Endometrial microvascular endothelial cells (primary cell): ENCODE data around the gene SMCR8. TPM values are rescaled to one million over a fixed set of nuclear protein-coding genes. Genes with fewer than 3 reads are reported as not detected.
"Not testable (repeated sequence)": the region's sequence is repeated elsewhere in the genome, so short reads cannot be mapped to it uniquely, and the experiment has no call there.

Source experiments
- in situ Hi-C: cut with HindIII; loops from 2 replicates; pipeline ENCODE4 v1.10.0; 2017; ENCODE audit warnings: low sequenced_read_pairs, low pct_unique_long_range_greater_than_20kb; ENCODE audit errors: inconsistent ontology term
- total RNA-seq: library from RNA; depleted of rRNA; stranded (reverse); fragments of >200 nt; gene quantifications from one replicate; pipeline ENCODE4 v1.2.3, GENCODE V29; 2015; ENCODE audit errors: inconsistent ontology term

SMCR8 gene
- total RNA-seq, 1 donor from 2014 or later, result 14.3 TPM

DNA sequence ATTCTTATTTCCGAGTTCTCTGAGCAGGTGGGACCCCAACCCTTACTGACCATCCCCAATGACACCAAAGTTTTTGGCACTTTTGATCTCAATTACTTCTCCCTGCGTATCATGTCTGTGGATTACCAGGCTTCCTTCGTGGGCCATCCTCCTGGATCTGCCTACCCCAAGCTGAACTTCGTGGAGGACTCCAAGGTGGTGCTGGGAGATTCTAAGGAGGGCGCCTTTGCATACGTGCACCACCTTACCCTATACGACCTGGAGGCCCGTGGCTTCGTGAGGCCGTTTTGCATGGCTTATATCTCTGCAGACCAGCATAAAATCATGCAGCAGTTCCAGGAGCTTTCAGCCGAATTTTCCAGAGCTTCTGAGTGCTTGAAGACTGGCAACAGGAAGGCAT, 868 bp downstream of the SMCR8 start:
- in situ Hi-C loops, result no loop called here

DNA sequence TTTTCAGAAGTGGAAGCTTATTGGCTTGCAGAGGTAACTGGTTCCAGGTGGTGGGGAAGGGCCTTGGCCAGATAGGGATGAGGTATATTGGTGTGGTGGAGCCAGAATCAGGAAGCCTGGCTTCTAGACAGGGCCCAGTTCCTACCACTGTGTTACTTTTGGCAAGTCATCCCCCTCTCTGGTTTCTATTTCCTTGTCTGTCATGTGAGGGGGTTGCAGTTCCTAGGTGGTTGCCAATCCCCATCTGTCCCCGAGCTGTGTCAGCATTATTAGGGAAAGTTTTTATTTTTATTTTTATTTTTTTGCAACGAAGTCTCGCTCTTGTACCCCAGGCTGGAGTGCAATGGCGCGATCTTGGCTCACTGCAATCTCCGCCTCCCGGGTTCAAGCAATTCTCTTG, 3.0 kb downstream of the SMCR8 start:
- in situ Hi-C loops, result no loop called here

DNA sequence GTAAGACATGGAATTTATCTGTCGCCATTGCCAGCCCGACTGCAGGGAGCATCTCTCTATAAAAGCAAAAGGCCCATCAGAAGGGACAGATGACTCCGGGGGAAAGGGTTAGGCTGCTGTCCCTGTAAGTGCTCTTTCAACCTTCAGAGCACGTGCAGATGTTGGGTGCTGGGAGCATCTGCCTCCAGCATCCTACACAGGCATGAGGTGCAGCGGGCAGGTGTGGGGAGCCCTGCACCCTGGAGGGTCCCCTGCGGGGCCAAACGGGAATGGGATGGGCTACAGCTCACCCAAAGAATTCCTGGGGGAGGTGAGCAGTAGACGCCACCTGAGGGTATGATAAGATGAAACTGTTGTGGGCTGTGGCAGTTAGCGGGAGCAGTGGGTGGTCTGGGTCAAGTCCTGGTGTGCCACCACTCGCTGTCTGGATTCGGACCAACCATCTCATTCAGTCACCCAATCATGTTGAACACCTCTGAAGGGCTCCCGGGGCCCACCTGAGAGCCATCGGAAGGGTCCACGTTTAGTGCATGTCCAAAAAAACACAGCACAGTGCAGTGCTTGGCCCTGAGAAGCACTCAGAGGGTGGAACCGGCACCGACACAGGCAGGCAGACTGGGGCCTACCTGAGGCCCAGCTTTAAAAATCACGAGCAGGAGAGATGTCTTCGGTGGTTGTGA, 3.8 kb downstream of the SMCR8 start:
- in situ Hi-C loops, result no loop called here

DNA sequence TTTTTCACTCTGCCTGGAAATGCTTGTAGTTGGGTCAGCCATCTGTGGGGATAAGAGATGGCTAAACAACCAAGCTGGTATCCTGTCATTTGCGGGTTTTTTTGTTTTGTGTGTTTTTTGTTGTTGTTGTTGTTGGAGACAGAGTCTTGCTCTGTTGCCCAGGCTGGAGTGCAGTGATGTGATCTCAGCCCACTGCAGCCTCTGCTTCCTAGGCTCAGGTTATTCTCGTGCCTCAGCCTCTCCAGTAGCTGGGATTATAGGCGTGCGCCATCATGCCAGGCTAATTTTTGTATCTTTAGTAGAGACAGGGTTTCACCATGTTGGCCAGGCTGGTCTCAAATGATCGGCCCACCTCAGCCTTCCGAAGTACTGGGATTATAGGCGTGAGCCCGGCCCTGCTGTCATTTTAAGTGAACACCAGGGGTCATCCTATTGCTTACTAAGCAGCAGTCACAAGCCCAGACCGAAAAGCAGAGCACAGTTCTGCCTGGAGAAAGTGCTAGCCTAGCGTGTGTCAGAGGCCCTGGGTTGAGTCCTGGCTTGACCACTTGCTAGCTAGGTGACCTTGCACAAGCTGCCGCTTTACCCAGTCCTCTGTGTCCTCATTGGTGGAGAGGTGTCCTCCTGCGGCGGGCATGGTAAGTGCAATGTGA, 4.6 kb downstream of the SMCR8 start:
- in situ Hi-C loops, result no loop called here

DNA sequence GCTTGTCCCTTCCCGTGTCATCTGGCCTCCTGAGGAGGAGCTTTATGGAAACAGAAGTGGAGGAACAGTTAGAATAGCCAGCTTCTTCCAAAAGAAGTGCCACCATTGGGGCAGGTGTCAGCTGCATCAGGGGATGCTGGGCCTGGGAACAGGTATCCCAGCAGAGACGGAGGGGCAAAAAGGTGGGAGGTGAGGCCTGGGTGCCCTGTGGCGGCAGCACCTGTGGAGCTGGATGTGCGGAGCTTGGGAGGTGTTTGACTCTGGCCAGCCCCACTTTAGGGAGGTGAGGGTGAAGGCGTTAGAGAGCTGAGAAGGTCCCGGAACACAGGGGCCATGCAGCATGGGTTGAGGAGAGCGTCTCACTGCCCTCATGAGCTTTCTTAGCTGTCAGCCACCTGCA, 5.2 kb downstream of the SMCR8 start:
- in situ Hi-C loops, result no loop called here

DNA sequence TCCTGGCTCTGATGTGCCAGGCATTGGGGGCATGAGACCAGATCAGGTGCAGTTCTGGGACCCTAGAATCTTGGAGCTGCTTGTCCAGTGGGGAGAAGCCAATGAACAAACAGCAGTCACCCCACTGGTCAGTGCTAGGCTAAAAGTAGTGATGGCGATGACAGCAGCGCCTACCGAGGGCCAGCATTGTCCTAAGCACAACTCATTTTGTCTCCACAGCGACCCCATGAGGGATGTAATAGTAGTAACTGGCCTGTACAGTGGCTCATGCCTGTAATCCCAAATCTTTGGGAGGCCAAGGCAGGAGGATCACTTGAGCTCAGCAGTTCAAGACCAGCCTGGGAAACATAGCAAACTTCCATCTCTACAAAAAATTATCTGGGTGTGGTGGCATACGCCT, 6.2 kb downstream of the SMCR8 start:
- in situ Hi-C loops, result no loop called here

DNA sequence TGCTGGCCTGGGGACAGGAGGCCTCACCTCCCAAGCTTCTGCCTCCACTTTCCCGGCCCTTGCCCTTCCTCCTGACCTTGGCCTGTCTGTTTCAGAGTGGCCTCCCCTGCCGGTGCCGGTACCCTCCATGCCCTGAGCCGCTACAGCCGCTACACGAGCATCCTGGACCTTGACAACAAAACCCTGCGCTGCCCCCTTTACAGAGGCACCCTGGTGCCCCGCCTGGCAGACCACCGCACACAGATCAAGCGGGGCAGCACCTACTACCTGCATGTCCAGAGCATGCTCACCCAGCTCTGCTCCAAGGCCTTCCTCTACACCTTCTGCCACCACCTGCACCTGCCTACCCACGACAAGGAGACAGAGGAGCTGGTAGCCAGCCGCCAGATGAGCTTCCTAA, 7.4 kb downstream of the SMCR8 start:
- in situ Hi-C loops, result no loop called here

DNA sequence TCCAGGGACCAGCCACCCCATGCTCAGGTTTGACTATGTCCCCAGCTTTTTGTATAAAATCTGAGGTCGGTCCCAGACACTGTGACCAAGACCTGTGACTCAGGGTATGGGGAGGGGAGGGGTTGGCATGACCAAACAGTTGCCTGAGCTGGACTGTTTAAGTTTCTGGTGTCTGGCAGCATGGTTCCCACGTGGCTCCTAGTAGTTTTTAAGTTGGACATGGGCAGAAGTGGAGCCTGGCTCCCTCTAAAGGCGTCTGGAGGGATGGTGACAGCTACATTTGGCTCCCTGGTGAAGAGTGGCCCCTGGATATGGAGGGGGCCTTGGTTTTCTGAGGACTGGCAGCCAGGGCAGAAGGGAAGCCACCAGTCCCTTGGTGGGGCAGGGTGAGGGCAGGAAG, 7.9 kb downstream of the SMCR8 start:
- in situ Hi-C loops, result no loop called here

DNA sequence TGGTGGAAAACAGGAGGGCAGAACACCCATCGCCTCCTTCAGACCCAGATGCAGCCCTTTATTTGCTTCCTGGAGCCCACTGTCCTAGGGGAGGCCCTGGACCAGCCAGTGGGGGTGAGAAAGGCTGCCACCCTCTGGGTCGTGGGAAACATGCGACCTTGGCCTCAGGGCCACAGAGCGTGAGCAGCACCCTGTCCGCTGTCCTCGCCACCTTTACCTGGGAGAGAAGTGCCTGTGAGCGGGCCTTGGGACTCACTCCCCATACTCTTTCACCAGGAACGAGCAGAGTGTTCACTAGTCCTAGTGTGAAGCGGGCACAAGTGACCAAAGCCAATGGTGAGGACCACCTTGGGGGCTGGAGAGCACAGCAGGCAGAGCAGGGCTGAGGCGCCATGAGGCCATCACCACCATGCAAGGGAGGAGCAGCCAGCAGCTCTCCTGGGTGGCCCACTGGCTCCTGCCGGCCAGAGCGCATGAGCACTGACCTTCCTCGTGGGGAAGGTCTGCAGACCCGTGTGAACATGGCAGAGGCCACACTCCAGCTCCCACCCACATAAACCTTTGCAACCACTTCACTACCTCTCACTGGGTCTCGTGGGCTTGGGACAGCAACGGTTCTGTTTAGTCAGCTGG, 8.5 kb downstream of the SMCR8 start:
- in situ Hi-C loops, result no loop called here

DNA sequence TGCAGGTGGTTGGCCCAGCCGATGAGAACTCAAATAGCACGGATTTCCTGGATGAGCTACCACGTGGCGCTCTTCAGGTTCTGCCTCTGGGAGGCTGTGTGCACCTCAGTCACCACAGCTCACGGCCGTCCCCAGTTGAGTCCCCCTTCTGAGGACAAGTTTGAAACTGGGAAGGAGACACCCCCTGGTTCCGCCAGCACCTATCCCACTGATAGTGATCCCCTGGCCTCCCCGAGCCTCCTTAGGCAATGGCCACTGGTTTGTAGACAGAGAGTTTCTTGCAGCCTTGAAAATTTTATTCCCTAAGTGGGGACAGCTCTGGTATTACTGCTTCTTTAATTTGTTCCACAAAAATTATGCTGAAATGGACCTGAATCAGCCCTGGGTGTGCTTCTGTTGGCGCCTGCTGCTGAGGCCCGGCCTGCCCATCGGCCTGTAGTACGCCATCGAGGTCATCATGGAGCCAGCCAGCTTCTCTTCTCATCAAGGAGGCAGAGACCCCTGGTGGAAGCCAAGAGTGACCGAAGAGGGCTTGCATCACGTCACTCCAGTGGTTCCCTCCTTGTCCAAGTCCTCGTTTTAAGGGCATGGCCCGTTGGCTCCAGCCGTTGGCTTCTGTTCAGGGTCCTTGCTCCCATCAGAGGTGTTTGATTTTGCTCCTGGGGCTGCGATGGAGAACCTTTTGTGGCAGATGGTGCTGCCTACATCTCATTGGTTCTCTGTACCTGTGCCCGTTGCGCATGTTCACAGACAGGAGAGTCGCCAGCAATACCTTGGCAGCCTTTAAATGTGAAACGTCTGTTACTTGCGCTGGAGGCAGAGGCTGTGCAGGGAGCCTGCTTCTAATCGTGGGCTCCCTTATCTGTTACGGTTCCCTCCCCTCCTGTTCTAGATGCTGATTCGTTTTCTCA, 9.3 kb downstream of the SMCR8 start:
- in situ Hi-C loops, result no loop called here

DNA sequence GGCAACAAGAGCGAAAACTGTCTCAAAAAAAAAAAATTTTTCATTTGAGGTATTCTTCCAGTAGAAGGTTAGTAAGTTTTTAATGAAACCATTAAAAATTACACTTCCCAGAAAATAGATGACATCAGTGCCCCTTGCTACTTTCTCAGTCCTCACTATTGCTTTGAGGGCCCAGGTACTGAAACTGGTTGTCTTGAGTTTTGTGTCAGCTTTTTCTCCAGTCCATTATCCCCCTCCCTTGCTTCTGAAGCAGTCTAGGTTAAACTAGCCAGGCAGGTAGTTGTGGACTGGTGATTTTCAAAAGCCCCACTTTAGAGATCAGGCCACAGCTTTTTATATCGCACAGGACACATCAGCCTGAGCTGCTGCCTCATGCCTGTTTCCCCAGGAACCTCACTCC, 10.9 kb downstream of the SMCR8 start:
- in situ Hi-C loops, result no loop called here

DNA sequence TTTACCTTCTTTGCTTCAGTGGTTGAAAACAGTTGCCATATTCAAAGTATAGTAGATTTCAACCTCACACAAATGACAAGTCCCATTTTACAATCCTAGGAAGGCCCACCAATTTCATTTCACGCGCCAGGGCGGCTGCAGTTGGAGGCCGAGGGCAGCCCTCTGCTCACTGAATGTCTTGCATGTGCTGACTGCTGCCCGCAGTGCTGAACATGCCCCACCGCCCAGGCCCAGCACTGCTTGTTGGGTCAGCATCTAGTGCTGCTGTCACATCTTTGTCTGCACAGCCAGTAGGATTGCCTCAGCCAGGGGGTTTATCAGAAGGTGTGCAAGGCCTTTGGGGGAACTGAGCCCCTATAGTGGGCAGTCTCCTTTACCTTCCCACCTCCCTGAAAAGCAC, 11.5 kb downstream of the SMCR8 start:
- in situ Hi-C loops, result no loop called here

DNA sequence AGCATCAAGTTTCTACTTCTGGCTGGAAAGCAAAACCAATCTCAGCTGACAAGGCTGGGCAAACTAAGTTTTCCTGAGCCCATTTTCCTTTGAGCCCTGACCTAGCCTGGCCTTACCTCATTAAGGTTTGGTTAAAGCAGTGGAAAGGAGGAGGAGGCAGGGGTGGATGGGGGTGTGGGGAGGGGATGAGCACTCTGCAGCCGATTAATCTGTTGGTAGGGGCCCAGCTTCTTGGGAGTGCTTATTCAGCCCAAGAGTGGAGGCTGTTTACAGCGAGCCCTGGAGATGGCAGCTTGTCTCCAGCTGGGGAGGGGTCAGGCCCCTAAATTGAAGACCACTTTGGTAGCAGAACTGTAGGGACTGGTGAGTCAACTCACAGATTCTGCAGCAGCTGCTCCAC, 12.0 kb downstream of the SMCR8 start:
- in situ Hi-C loops, result no loop called here

DNA sequence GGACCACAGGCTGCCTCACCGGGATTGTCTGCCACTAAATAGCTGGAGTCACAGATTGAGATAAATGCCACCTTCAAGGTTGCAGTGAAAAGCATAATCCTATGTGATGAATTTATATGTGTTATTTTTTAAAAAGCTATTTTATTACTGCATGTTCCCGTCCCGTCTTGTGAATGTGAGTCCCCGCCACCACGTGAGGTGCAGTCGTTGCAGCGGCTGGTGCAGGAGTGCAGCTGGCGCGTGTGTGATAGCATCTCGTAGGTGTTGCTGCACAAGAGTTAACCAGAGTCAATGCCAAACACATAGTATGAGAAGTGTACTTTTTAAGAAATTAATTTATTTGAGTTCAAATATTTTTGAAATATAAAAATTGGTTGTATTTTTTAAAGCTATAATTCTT, 12.5 kb downstream of the SMCR8 start:
- in situ Hi-C loops, result no loop called here

DNA sequence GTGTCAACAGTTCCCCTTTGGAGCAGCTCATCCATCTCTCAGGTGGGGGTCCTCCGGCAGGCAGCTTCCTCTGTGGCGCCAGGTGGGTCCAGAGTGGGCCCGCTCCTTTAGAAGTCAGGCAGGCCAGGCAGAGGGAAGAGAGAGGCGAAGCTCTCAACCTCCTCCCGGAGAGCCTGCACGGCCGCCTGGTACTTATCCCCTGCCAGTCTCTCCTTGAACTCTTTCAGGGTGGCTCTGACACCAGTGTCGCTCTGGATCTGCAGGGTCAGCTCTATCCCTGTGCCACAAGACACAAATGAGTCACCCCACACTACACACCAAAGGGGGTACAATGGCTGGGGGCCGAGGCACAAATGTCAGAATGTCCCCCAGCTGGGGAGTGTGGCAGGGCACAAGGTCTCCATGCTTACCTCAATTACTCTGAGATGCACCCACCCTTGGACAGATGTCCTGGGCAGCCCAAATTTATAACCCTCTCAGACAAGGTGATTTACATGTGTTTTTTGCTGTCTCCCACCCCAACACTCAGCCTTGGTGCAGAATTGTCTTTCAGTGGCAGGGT, 13.6 kb downstream of the SMCR8 start:
- in situ Hi-C loops, result no loop called here

DNA sequence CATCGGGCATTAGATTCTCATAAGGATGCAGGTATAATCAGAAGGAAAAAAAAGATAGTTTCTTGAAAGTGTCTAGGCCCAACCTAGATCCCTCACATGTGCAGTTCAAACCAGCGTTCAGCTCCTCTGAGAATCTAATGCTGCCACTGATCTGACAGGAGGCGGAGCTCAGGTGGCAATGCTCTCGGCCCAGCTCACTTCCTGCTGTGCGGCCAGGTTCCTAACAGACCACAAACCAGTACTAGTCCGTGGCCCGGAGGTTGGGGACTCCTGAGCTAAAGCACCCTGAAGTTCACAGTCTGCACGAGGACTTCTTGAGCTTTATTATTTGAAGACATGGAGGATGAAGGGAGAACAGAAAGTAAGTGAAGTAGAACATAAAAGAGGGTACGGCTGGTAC, 16.8 kb downstream of the SMCR8 start:
- in situ Hi-C loops, result no loop called here

DNA sequence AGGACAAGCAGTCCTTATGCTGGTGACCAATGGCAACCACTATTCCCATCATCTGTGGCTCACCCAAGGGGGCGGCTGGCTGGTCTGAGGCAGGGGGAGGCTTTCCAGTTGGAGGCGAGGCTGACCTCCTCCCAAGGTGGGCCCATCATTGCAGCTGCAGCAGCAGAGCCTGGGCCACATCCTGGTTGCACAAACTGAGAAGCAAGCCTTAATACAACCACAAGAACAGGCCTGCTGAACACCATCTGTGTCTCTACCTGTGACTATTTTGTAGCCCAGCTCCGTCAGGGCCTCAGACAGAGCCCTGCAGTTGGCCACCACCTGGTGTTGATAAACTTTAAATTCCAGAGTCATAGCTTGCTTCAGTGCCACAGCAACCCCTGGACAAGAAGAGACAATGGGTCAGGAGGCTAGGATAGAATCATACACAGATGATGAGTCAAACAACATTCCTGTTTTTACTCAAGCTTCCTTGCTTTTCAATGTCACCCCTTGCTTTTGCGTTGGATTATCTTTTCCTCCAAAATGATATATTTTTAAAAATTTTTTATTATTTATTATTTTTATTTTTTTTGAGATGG, 17.9 kb downstream of the SMCR8 start:
- in situ Hi-C loops, result no loop called here

DNA sequence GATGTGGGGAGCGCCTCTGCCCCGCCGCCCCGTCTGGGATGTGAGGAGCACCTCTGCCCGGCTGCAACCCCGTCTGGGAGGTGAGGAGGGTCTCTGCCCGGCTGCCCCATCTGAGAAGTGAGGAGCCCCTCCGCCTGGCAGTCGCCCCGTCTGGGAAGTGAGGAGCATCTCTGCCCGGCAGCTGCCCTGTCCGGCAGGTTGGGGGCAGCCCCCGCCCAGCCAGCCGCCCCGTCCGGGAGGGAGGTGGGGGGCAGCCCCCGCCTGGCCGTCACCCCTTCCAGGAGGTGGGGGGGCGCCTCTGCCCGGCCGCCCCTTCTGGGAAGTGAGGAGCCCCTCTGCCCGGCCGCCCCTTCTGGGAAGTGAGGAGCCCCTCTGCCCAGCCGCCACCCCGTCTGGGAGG, 23.1 kb downstream of the SMCR8 start:
- in situ Hi-C loops, result not testable (repeated sequence)

DNA sequence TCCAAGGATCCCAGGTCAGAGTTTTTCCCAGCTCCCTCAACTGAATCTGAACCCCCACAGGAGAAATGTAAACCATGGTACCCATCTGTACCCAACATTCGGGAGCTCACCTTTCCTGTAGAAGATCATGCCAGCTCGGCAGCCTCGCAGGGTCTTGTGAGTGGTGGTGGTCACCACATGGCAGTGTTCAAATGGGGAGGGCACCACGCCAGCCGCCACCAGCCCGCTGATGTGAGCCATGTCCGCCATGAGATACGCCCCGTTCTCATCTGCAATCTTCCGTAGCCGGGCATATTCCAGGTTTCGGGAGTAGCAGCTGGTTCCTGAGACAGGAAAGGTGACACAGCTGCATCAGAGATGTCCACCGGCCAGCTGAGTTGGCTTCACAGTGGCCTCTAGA, 24.8 kb downstream of the SMCR8 start:
- in situ Hi-C loops, result no loop called here
